ENCODE results near the gene IGF2. TPM values are rescaled to one million over a fixed set of nuclear protein-coding genes. Genes with fewer than 3 reads are reported as not detected.

IGF2 gene
- total RNA-seq, 2 experiments from 2014 or later = 8.1 to 8.2 TPM

- Mint-ChIP-seq H3K4me3 (no peak overlapping the region), H3K36me3 (ENCODE audit: low read depth) (no peaks in the 10 kb centered on the region), H3K27me3 (no peaks in the 10 kb centered on the region), H3K9me3 (no peaks in the 10 kb centered on the region), H3K4me1 (ENCODE audit: low read depth) (no peaks in the 10 kb centered on the region), H3K27ac (no peak overlapping the region)
- TF ChIP-seq CTCF (IDR thresholded peaks at IDR 0.05) = no peak
- ATAC-seq (no peak), DNase-seq (no peak)
- ChIA-PET POLR2A (no interaction called here), CTCF (no interaction called here)
- intact Hi-C loops (cut with micrococcal nuclease) = no loop called here
Measured at GRCh38 chr11:2176389-2176900, 37.3 kb upstream of the IGF2 start.

- DNase-seq = no peak
- ChIA-PET POLR2A (no interaction called here), CTCF (no interaction called here)
- Mint-ChIP-seq H3K27ac (no peak overlapping the region), H3K36me3 (ENCODE audit: low read depth) (no peaks in the 10 kb centered on the region), H3K4me1 (ENCODE audit: low read depth) (no peaks in the 10 kb centered on the region), H3K9me3 (no peaks in the 10 kb centered on the region), H3K4me3 (no peak overlapping the region), H3K27me3 (no peaks in the 10 kb centered on the region)
- no peak for TF ChIP-seq CTCF (IDR thresholded peaks at IDR 0.05)
- no peak for ATAC-seq
- intact Hi-C loops (cut with micrococcal nuclease) = no loop called here
Measured at GRCh38 chr11:2175659-2176058, 36.5 kb upstream of the IGF2 start.

GRCh38 chr11:2174361-2174760, 35.2 kb upstream of the IGF2 start:
- no peak overlapping the region for H3K27ac Mint-ChIP-seq
- POLR2A ChIA-PET = no interaction called here
- no peak for TF ChIP-seq CTCF (IDR thresholded peaks at IDR 0.05)
- no peak overlapping the region for H3K4me3 Mint-ChIP-seq
- H3K36me3 Mint-ChIP-seq (ENCODE audit: low read depth) = no peaks in the 10 kb centered on the region
- DNase-seq = no peak
- no peaks in the 10 kb centered on the region for H3K9me3 Mint-ChIP-seq
- no peak for ATAC-seq
- CTCF ChIA-PET = interaction anchor here (1.6 kb wide), 1 partner anchor 21 kb away, joined by 4 read pairs; no protein-coding TSS in a partner anchor
- intact Hi-C loops (cut with micrococcal nuclease) = no loop called here
- H3K27me3 Mint-ChIP-seq = no peaks in the 10 kb centered on the region
- no peaks in the 10 kb centered on the region for H3K4me1 Mint-ChIP-seq (ENCODE audit: low read depth)

- intact Hi-C loops (cut with micrococcal nuclease) = no loop called here
- ATAC-seq (no peak), DNase-seq (no peak)
- TF ChIP-seq CTCF (IDR thresholded peaks at IDR 0.05) = no peak
- POLR2A ChIA-PET = no interaction called here
- H3K36me3 Mint-ChIP-seq (ENCODE audit: low read depth) = no peaks in the 10 kb centered on the region
- H3K4me3 Mint-ChIP-seq = no peak overlapping the region
- no peaks in the 10 kb centered on the region for H3K27me3 Mint-ChIP-seq
- H3K27ac Mint-ChIP-seq = no peak overlapping the region
- no peaks in the 10 kb centered on the region for H3K9me3 Mint-ChIP-seq
- CTCF ChIA-PET = interaction anchor here (1.6 kb wide), 1 partner anchor 21 kb away, joined by 4 read pairs; no protein-coding TSS in a partner anchor
- H3K4me1 Mint-ChIP-seq (ENCODE audit: low read depth) = no peaks in the 10 kb centered on the region
Measured at GRCh38 chr11:2173761-2174160, 34.6 kb upstream of the IGF2 start.

- no peaks in the 10 kb centered on the region for H3K27me3 Mint-ChIP-seq
- no peak for ATAC-seq
- no peak overlapping the region for H3K4me3 Mint-ChIP-seq
- CTCF ChIA-PET = interaction anchor here (1.6 kb wide), 1 partner anchor 20 kb away, joined by 4 read pairs; no protein-coding TSS in a partner anchor
- POLR2A ChIA-PET = no interaction called here
- H3K9me3 Mint-ChIP-seq = no peaks in the 10 kb centered on the region
- DNase-seq = peak; percentile 24
- H3K36me3 Mint-ChIP-seq (ENCODE audit: low read depth) = no peaks in the 10 kb centered on the region
- TF ChIP-seq CTCF (IDR thresholded peaks at IDR 0.05) = peak; percentile 31
- intact Hi-C loops (cut with micrococcal nuclease) = no loop called here
- no peak overlapping the region for H3K27ac Mint-ChIP-seq
- no peaks in the 10 kb centered on the region for H3K4me1 Mint-ChIP-seq (ENCODE audit: low read depth)
Measured at GRCh38 chr11:2173150-2173693, 34.0 kb upstream of the IGF2 start.

Measured in activated CD8-positive, alpha-beta T cell treated with anti-CD3 and anti-CD28 coated beads for 36 hours (primary cell).